OCI-M2 (cell line): Measurements from ENCODE around the gene SLC22A15.
"Not testable (repeated sequence)": the region's sequence is repeated elsewhere in the genome, so short reads cannot be mapped to it uniquely, and the experiment has no call there.

ENCODE experiments used
- DNase-seq: peaks from one replicate; lab custom pipeline; 2025; ENCODE audit not compliant: unreplicated experiment; lab: John Stamatoyannopoulos, UW

Gene SLC22A15

DNA sequence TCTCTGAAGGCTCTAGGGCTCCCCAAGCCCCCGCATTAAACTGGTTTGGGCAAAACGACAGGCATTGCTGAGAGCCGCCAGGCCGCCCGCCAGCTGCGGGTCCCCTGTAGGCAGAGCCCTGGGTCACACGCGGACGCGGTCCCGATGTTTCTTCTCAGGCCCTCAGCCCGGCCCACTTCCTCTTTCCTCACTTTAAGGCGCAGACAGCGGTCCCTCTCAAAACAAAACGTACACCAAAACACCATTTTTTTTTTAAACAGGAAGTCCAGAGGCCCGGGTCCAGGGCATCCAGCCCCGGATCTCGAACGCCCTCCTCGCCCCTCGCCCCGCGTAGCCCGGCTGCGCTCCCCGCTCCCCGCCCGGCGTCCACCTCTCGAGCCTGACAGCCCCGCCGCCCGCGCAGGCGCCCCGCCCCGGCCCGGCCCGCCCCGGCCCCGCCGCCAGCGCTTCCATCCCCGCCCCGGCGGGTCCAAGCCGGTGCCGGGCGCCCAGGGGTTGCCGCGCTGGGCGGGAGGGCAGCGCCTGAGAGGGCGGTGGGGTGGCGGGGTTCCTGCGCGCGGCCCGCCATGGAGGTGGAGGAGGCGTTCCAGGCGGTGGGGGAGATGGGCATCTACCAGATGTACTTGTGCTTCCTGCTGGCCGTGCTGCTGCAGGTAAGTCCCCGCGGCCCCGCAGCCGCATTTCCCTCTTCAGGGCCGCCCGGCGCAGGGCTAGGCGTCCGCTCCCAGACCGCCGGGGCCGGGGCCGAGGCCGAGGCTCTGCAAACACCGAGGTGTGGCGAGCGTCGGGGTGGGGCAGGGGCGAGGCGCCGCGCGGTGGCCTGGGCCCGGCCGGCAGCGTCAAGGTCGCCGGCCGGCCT lies at the start of gene SLC22A15:
Gene SLC22A15 (plus strand): TSS at position 452 of the 859 bp plus-strand sequence. CDS start 115 bp downstream, at position 567.
- DNase-seq, result peak; percentile 21

GRCh38 chr1:115927971-115928370 lies 48.3 kb upstream of the SLC22A15 start:
- DNase-seq, result no peak

GRCh38 chr1:115929881-115930280 lies 46.4 kb upstream of the SLC22A15 start:
- no peak for DNase-seq

GRCh38 chr1:115933625-115934024 lies 42.7 kb upstream of the SLC22A15 start:
- DNase-seq, result no peak

DNA sequence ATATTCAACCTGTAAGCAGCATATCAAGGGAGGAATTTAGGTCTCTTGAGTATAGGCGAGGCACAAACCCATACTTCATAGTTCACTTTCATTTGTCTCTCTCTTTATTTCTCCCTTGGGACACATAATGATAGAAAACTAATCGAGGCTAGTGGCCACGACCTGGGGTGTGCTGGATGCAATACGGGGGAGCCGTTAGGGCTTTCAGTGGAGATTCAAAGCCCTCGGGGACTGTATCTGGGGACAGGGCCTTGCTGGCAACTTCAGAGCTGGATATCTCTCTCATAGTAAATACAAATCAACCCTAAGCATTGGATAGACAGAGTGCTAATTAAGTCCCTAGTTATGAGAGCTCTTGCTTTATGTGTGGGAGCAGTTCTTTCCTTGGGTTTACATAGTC lies 36.9 kb upstream of the SLC22A15 start:
- DNase-seq, result no peak

DNA sequence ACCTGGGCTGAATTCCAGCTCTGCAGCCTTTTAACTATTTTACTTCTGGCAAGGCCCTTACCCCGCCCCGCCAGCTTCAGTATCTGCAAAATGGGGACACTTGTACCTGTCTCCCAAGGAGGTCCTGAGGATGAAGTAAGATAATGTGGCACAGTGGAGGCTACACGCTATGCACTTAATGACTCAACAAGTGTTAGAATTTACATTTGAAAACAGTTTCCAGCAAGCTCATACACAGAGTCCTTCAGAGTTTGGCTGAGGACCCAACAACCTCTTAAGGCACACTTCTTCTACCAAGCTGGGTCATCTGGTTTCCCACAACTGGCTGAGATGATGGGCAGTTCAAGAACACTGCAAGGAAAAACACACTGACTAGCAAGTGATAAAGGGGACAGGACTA lies 30.2 kb upstream of the SLC22A15 start:
- no peak for DNase-seq

DNA sequence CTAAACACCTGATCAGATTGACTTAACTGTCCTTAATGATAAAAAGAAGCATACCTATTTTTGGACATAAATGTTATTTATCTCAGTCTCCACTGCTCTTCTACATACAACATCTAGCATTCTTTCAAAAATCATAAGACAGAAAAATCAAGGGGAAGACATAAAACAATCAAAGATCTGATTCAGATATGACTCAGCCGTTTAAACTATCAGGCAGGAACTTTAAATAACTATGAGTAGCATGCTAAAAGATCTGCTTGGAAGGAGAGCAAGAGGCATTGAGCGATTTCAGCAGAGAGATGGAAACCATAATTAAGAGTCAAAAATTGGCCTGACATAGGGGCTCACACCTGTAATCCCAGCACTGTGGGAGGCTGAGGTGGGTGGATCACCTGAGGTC lies 27.2 kb upstream of the SLC22A15 start:
- DNase-seq, result no peak

GRCh38 chr1:115951560-115951959 lies 24.8 kb upstream of the SLC22A15 start:
- DNase-seq, result no peak

DNA sequence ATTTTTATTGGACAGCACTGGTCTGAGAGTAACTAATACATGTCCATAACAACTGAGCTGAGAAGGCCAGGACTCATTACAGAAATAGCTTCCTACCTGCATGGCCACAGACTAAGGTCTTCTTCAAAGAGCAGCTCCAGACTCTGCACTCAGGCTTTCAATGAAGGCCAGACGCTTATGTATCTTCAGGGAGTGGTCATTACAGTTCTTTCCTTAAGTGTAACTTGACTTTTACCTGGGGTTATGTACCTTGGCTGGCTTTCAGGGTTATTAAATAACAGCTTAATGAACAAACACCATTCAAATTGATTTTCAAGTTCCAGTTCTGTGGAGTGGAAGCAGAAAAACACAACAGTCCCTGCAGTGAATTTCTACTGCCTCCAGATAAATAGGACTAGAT lies 23.8 kb upstream of the SLC22A15 start:
- DNase-seq, result no peak

DNA sequence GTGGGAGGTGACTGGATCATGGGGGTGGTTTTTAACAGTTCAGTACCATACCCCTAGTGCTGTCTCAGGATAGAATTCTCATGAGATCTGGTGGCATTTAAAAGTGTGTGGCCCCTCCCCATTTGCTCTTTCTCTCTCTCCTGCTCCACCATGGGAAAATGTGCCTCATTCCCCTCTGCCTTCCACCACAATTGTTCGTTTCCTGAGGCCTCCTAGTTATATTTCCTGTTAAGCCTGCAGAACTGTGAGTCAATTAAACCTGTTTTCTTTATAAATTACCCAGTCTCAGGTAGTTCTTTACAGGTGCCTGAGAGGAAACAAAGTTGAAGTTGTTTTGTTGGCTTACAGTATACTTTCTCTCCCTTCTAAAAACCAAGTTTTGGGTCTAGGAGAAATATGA lies 23.1 kb upstream of the SLC22A15 start:
- no peak for DNase-seq

DNA sequence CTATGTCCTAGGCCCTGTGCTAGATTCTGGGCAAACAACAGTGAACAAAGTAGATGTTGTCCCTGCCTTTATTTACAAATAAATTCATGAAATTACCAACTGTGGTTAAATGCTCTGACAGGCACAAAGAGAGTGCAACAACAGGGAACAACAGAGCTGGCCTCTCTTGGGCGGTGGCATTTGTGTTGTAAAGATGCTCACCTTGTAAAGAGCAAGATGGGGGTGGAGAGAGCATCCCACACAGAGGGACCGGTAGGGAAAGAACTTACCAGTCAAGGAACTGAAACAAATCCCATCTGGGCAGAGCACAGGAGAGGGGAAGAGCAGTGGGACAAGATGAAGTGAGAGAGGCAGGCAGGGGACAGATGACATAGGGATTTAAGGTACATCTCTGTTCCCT lies 21.6 kb upstream of the SLC22A15 start:
- DNase-seq, result no peak

DNA sequence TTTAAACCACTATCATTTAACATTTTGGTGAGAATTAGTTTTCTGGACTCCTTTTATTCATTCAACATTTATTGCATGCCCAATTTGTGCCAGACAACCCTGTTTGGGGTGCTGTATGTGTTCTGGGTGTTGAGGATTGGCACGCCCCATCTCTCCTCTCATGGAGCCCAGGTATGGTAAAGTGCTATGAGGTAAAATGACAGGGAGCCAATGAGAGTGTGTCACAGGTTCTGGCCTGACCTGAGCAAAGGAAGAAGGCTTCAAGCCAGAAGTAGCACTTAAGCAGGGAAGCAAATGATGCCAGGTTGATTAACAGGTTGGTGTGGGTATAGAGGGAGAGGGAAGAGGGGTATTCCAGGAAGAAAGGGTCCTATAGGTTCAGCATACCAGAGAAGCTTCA lies 21.1 kb upstream of the SLC22A15 start:
- DNase-seq, result no peak

- no peak for DNase-seq
Measured at GRCh38 chr1:115958866-115959265, 17.4 kb upstream of the SLC22A15 start.

DNA sequence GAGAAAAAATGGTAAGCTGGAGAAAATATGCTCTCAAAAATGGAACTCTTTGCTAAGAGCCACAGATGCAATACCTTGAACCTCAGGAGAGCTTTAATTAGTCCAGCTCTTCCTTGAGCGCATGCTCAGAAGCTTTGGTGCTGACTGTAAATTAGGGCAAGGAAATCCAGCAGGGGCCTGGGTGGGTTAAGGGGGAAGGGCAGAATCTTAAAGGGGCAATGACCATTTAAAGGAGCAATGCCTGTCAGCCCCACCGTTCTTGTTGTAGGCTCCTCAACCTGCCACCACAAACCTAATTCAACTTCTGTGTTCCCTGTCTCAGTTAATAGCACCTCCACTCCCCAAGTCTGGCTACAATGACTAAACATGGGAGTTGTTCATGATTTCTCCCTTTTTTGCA lies 6.8 kb upstream of the SLC22A15 start:
- DNase-seq, result no peak

DNA sequence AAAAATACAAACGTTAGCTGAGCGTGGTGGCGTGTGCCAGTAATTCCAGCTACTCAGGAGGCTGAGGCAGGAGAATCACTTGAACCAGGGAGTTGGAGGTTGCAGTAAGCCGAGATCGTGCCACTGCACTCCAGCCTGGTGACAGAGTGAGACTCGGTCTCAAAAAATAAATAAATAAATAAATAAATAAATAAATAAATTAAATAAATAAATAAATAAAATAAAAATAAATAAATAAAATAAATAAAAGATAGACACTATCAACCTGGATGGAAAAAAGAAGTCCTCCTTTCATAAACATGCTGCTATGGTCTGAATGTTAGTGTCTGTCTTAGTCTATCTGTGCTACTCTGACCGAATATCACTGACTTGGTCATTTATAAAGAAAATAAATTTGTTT lies 4.5 kb upstream of the SLC22A15 start:
- not testable (repeated sequence) for DNase-seq

DNA sequence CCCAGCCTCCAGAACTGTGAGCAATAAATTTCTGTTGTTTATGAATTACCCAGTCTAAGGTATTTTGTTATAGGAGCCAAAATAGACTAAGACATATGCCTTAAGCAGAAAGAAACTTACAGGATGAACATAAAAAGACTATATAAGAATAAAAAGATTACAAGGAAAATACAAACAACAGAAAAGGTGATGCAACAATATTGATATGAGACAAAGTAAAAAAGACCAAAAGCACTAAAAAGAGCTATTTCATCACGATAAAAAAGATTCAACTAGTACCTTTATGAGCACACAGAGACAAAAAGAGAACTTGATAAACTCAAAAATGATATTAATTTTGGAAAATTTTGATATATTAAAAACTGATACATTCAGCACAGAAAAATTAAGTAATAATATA lies 3.2 kb upstream of the SLC22A15 start:
- no peak for DNase-seq

GRCh38 chr1:115975569-115976061 lies 698 bp upstream of the SLC22A15 start:
- DNase-seq, result no peak

DNA sequence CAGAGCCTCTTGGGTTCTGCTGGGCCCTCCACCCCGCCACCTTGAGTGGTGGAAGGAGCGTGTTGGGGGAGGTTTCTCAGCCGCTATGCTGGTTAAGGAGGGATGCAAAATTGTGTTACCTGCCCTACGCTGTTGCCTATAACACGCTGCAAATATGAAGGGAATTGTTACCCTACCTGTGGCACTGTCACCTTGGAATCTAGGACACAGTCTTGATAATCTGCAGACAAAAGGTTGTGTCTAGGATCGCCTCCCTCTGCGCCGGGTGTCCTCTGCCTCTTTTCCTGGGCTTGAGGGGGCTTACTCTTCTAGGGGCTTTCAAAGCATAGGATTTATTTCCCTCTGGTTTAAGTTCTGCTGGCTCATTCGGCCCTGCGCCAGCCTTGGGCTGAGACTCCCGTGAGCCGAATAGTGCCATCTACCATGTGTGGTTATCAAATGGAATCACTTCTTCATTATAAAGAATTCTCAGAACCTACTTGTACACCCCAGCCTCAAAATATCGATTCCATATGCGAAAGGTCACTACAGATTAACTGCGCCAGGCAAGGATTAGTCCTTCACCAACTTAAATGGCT lies 697 bp downstream of the SLC22A15 start:
- DNase-seq, result no peak

DNA sequence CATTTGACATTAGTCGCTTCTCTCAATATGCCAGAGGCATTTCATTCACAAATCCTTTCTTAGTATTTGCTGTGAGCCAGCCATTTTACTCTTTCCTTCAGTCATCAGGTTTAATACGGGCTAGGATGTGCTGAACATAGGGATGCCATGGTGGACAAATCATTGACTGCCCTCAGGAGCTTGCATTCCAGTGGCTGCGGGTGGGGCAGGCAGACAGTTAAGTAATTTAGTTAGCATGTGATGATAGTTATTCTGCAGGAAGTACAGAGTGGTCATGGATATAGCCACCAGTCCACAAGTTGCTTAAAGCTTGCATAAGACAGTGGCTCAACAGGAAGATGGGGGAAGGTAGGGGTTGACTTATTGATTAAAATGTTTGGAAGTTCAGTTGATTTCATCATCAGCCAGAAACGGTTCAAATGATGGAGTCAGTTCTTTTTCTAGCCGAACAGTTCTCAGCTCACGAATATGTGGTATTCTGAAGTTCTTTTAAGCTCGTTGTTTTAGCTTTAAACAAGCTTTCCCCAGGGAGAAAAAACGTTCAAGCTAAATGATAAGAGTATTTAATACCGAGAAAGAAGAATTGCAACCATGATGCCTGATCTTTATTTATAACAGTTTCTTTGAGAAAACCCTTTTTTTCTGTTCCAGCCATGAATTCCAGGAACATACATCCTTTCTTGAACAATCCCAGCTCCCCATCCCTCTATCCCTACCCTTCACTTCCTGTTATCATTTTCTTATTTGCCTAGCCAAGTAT lies 1.4 kb downstream of the SLC22A15 start:
- DNase-seq, result no peak

DNA sequence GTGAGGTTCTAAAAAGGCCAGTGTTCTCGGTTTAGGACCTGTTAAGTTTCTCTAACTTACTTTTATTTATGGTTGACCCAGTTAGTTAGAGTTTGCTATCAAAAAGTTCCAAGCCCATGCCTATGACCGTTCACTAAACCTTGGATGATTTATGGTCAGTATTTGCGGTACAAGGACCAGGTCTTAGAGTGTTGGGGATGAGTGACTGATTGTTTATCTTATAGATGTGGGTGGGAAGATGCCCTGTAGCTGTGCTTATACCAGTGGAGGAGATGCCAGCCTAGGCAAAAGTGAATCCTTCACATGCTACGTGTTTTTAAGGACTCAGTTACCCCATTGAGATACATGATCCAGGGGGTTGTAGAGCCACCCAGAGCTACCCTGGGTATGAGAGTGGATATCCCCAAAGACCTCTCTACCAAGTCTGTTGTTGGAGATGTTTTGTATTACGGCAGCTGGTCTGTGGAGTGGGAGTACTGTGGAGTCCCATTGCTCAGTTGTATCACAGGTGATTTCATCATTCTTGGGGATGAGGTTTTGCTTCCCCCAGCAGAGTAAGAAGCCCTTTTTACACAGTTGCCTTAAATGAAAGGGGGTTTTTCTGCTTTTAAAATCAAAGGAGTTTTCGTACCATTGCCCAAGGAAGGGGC lies 2.1 kb downstream of the SLC22A15 start:
- DNase-seq, result no peak

- no peak for DNase-seq
Measured at GRCh38 chr1:115980156-115980555, 3.8 kb downstream of the SLC22A15 start.
